H1 (cell line): ENCODE data around the gene CAMTA1. TPM values are rescaled to one million over a fixed set of nuclear protein-coding genes. Genes with fewer than 3 reads are reported as not detected.

ENCODE experiments used
- CTCF ChIA-PET: fragments of 300-600 bp; sonication (Branson Sonifier 250); formaldehyde crosslinking; loops from one replicate; lab custom pipeline; 2021; ENCODE audit not compliant: partially characterized antibody; lab: Charles Lee
- POLR2A ChIA-PET: fragments of 300-600 bp; sonication (Branson Sonifier 250); formaldehyde crosslinking; loops from one replicate; lab custom pipeline; 2021; ENCODE audit warnings: inconsistent platforms; ENCODE audit not compliant: partially characterized antibody; lab: Charles Lee
- DNase-seq, 2 experiments: peaks; one replicate each; pipeline versions ENCODE4 v3.0.0 to v3.0.0-alpha.2; 2010 to 2022; ENCODE audit warnings: low spot score in 2 of 2, low read depth in 1 of 2, mixed read lengths in 1 of 2
- FAIRE-seq: peaks from 2 replicates; lab custom pipeline; 2011; peaks lifted over from hg19 to GRCh38; lab: Jason Lieb, UNC
- H2AFZ ChIP-seq: 2 replicates; pipeline ENCODE4 v1.8.1; 2012; ENCODE audit warnings: low read length, inconsistent platforms
- H2AK5ac ChIP-seq: 2 replicates; pipeline ENCODE4 v1.6.1; 2013; ENCODE audit warnings: low read depth, low read length
- H2BK120ac ChIP-seq: replicated peaks from 2 replicates; pipeline ENCODE3; 2013; ENCODE audit warnings: low read depth, low read length, inconsistent platforms
- H2BK12ac ChIP-seq: 2 replicates; pipeline ENCODE4 v1.6.1; 2013; ENCODE audit warnings: low read depth, low read length
- H2BK15ac ChIP-seq: 2 replicates; pipeline ENCODE4 v1.6.1; 2013; ENCODE audit warnings: low read length
- H2BK20ac ChIP-seq: 2 replicates; pipeline ENCODE4 v1.6.1; 2013; ENCODE audit warnings: low read length
- H2BK5ac ChIP-seq: 2 replicates; pipeline ENCODE4 v1.6.1; 2013; ENCODE audit warnings: low read depth, low read length
- H3K14ac ChIP-seq: 2 replicates; pipeline ENCODE4 v1.6.1; 2013; ENCODE audit warnings: inconsistent platforms; ENCODE audit not compliant: insufficient read length
- H3K18ac ChIP-seq: 2 replicates; pipeline ENCODE4 v1.6.1; 2013; ENCODE audit warnings: low read length; ENCODE audit errors: extremely low read depth
- H3K23ac ChIP-seq: 2 replicates; pipeline ENCODE4 v1.6.1; 2013; ENCODE audit warnings: inconsistent platforms; ENCODE audit not compliant: insufficient read length
- H3K23me2 ChIP-seq: 2 replicates; pipeline ENCODE4 v1.6.1; 2013; ENCODE audit warnings: low read depth, low read length
- H3K27ac ChIP-seq: 2 replicates; pipeline ENCODE4 v1.6.1; 2011; ENCODE audit warnings: low read depth, low read length, inconsistent platforms
- H3K27me3 ChIP-seq, 4 experiments: replicated peaks in 1 of 4; 1 replicate in 1 of 4; 2 replicates in 3 of 4; pipeline versions ENCODE4 v1.6.1 to v1.8.1; 2011 to 2013; ENCODE audit warnings: low read length in 3 of 4, mild to moderate bottlenecking in 3 of 4, inconsistent platforms in 2 of 4, mixed read lengths in 2 of 4, moderate library complexity in 1 of 4; ENCODE audit not compliant: control insufficient read depth in 3 of 4, insufficient read depth in 3 of 4; ENCODE audit errors: extremely low read depth in 1 of 4
- H3K36me3 ChIP-seq, 4 experiments: 2 replicates each; pipeline versions ENCODE4 v1.6.1 to v1.8.1; 2011 to 2013; ENCODE audit warnings: mild to moderate bottlenecking in 4 of 4, low read length in 3 of 4, moderate library complexity in 2 of 4, control low read depth in 1 of 4, inconsistent platforms in 1 of 4; ENCODE audit not compliant: insufficient read depth in 4 of 4, control insufficient read depth in 2 of 4
- H3K4ac ChIP-seq: replicated peaks from 2 replicates; pipeline ENCODE3; 2013; ENCODE audit warnings: low read length, low read depth, mixed read lengths, inconsistent platforms; ENCODE audit not compliant: insufficient read length
- H3K4me1 ChIP-seq, 4 experiments: replicated peaks in 1 of 4; 1 replicate in 1 of 4; 2 replicates in 3 of 4; pipeline versions ENCODE4 v1.6.1 to v1.8.1; 2011 to 2013; ENCODE audit warnings: low read length in 3 of 4, inconsistent platforms in 2 of 4, mixed read lengths in 1 of 4; ENCODE audit not compliant: insufficient read depth in 4 of 4, control insufficient read depth in 3 of 4
- H3K4me2 ChIP-seq, 2 experiments: 2 replicates each; pipeline versions ENCODE4 v1.6.1 to v1.8.1; 2011 to 2013; ENCODE audit warnings: low read depth in 2 of 2, low read length in 2 of 2, control low read depth in 1 of 2, inconsistent platforms in 1 of 2, mild to moderate bottlenecking in 1 of 2; ENCODE audit not compliant: insufficient read depth in 1 of 2
- H3K4me3 ChIP-seq, 4 experiments: fragments of 200-600, 300-600 bp in 1 of 4; sonication (generic), shearing (Covaris generic), sonication (Bioruptor Twin) in 1 of 4; 2 replicates each; pipeline versions ENCODE4 v1.5.1 to v1.8.1; 2011 to 2016; ENCODE audit warnings: low read length in 4 of 4, low read depth in 3 of 4, control low read depth in 2 of 4, inconsistent platforms in 2 of 4, mild to moderate bottlenecking in 2 of 4, mixed read lengths in 1 of 4, moderate library complexity in 1 of 4; ENCODE audit not compliant: insufficient read depth in 2 of 4; ENCODE audit errors: extremely low read depth in 1 of 4
- H3K56ac ChIP-seq: replicated peaks from 2 replicates; pipeline ENCODE3; 2013; ENCODE audit warnings: low read depth, mild to moderate bottlenecking, mixed read lengths, low read length, inconsistent platforms; ENCODE audit not compliant: insufficient read length
- H3K79me1 ChIP-seq: 2 replicates; pipeline ENCODE4 v1.6.1; 2013; ENCODE audit warnings: low read depth, low read length, control low read depth
- H3K79me2 ChIP-seq, 2 experiments: 2 replicates each; pipeline versions ENCODE4 v1.6.1 to v1.8.1; 2012 to 2013; ENCODE audit warnings: low read length in 2 of 2, mild to moderate bottlenecking in 2 of 2, inconsistent platforms in 1 of 2; ENCODE audit not compliant: insufficient read depth in 2 of 2, control insufficient read depth in 1 of 2
- H3K9ac ChIP-seq, 4 experiments: replicated peaks in 1 of 4; 1 replicate in 1 of 4; 2 replicates in 3 of 4; pipeline versions ENCODE4 v1.6.1 to v1.8.1; 2011 to 2013; ENCODE audit warnings: low read depth in 3 of 4, low read length in 3 of 4, control low read depth in 2 of 4, mild to moderate bottlenecking in 2 of 4, moderate library complexity in 2 of 4, inconsistent platforms in 1 of 4; ENCODE audit errors: extremely low read depth in 1 of 4
- H3K9me3 ChIP-seq, 2 experiments: 2 replicates each; pipeline versions ENCODE4 v1.6.1 to v1.8.1; 2012 to 2013; ENCODE audit warnings: mild to moderate bottlenecking in 2 of 2, moderate library complexity in 2 of 2, control low read depth in 1 of 2, inconsistent platforms in 1 of 2, low read depth in 1 of 2, low read length in 1 of 2, mixed read lengths in 1 of 2; ENCODE audit not compliant: insufficient read depth in 2 of 2
- H4K20me1 ChIP-seq, 2 experiments: replicated peaks in 1 of 2; 2 replicates each; pipeline versions ENCODE3 to v1.8.1; 2011 to 2013; ENCODE audit warnings: inconsistent platforms in 2 of 2, low read length in 2 of 2, mild to moderate bottlenecking in 1 of 2; ENCODE audit not compliant: insufficient read depth in 2 of 2, control insufficient read depth in 1 of 2
- H4K5ac ChIP-seq: 2 replicates; pipeline ENCODE4 v1.6.1; 2013; ENCODE audit warnings: low read length, low read depth, mixed read lengths, inconsistent platforms; ENCODE audit not compliant: insufficient read length
- H4K8ac ChIP-seq: 2 replicates; pipeline ENCODE4 v1.8.0; 2013; ENCODE audit warnings: mild to moderate bottlenecking, moderate library complexity, low read length, inconsistent platforms; ENCODE audit not compliant: insufficient read depth; ENCODE audit errors: extremely low read depth
- H4K91ac ChIP-seq: replicated peaks from 2 replicates; pipeline ENCODE3; 2013; ENCODE audit warnings: low read length, mixed read lengths, inconsistent platforms; ENCODE audit not compliant: insufficient read length
- BACH1 ChIP-seq: IDR thresholded peaks from 2 replicates; pipeline ENCODE4 v1.6.1; 2012; ENCODE audit warnings: low read length, improper control_type of control experiment
- CHD2 ChIP-seq: IDR thresholded peaks from 2 replicates; pipeline ENCODE4 v1.6.1; 2012; ENCODE audit warnings: low read length, improper control_type of control experiment
- CREB1 ChIP-seq: IDR thresholded peaks from 2 replicates; pipeline ENCODE4 v1.6.1; 2012; ENCODE audit warnings: inconsistent platforms
- EP300 ChIP-seq, 2 experiments: IDR thresholded peaks; 1 replicate in 1 of 2; 2 replicates in 1 of 2; pipeline ENCODE4 v1.6.1; 2011 to 2012; ENCODE audit warnings: low read depth in 2 of 2, low read length in 2 of 2, mild to moderate bottlenecking in 2 of 2, borderline replicate concordance in 1 of 2, inconsistent platforms in 1 of 2, moderate library complexity in 1 of 2
- JUN ChIP-seq: IDR thresholded peaks from 2 replicates; pipeline ENCODE4 v1.6.1; 2011; ENCODE audit warnings: low read depth, mild to moderate bottlenecking, improper control_type of control experiment, low read length
- JUND ChIP-seq: IDR thresholded peaks from 2 replicates; pipeline ENCODE4 v1.6.1; 2011; ENCODE audit warnings: mild to moderate bottlenecking, improper control_type of control experiment, low read length
- MAFK ChIP-seq: IDR thresholded peaks from 2 replicates; pipeline ENCODE4 v1.6.1; 2012; ENCODE audit warnings: low read depth, mild to moderate bottlenecking, improper control_type of control experiment, low read length
- WGBS, 2 experiments: shearing (Covaris generic) in 1 of 2; methylation state at CpG; one replicate each; pipeline versions ENCODE4 v1.1.6 to v1.1.7; 2013 to 2015; ENCODE audit warnings: low lambda C conversion rate in 2 of 2, mixed read lengths in 2 of 2, inconsistent platforms in 1 of 2, low coverage in 1 of 2, missing lambda C conversion rate in 1 of 2; ENCODE audit not compliant: insufficient replicate concordance in 2 of 2, insufficient coverage in 1 of 2, insufficient read length in 1 of 2; ENCODE audit errors: extremely low coverage in 1 of 2, missing lambda C conversion rate in 1 of 2; 5-methylcytosine and 5-hydroxymethylcytosine counted together
- polyA plus RNA-seq, 7 experiments: library from polyadenylated mRNA; depleted of rRNA in 3 of 7; stranded (reverse) in 5 of 7; unstranded in 2 of 7; fragments of >200 nt in 5 of 7; fragments of 200-250 nt in 2 of 7; gene quantifications; 1 replicate in 5 of 7; 2 replicates in 1 of 7; 4 replicates in 1 of 7; pipeline versions ENCODE4 v1.2.1 to v1.2.3, GENCODE V29; 2011 to 2013; ENCODE audit warnings: missing spikeins in 2 of 7, mixed read lengths in 2 of 7
- total RNA-seq: library from RNA; stranded (reverse); fragmentation: NEBNext Ultra II Directional; extraction: Animal tissue kit (Norgen Biotek cat#: 25700); gene quantifications from 2 replicates; pipeline ENCODE4 v1.2.1, GENCODE V29; 2021
- TF ChIP-seq, protein P1 (sequence below): IDR thresholded peaks from 2 replicates; pipeline ENCODE4 v1.6.1; 2011; ENCODE audit warnings: low read length, improper control_type of control experiment

CAMTA1 gene
- total and polyA plus RNA-seq, 2 of the 8 experiments (the other 6 are each of a cell fraction or from before 2014, with no cell fraction given) = 65.0 to 119 TPM

DNA sequence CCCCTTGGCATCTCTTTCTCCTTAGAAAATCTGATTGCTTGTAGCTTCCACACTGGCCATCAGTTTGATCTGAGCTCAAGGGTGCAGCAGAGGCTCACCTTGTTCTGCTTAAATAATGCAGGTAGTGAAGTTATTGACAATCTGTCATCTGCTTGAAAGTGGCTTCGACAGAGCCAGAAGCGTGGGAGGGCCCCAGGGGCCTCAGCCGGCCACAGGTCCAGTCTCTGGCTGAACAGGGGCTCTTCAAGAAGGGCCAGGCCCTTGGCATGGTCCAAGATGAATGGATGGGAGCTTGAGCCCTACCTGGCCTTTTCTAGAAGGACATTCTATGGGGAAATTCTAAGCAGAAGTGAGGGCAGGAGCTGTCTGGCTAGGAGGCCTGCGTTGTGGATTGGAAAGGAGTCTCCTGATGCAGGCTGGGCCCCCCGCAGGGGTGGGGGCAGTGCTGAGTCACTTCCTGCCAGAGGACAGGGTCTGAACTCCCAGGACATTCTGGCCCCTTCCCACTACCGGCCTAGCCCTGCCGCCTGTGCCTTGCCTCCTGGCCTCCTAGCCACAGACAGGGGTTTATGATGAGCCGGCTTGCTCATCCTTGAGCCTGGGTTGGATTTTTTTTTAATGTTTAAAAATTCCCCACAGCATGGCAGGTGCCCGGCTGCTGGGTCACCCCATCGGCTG lies 823.5 kb downstream of the CAMTA1 start:
- H3K79me2 ChIP-seq = no peaks in the 10 kb centered on the region
- H2BK20ac ChIP-seq = 0 out of 2 replicates have a peak overlapping the region, but pooled peaks have one; percentile 94
- H4K8ac ChIP-seq = 0 out of 2 replicates have a peak overlapping the region, but pooled peaks have one; percentile 12
- peak overlapping the region; percentile 16 for H4K5ac ChIP-seq
- 77% methylated on average over 8 of the region's 10 CpGs; no CpG with 5 or more reads in 1 of the 2 experiments for WGBS, 2 experiments
- H3K79me1 ChIP-seq = no peaks in the 10 kb centered on the region; the same call in 1 of the 2 replicates
- FAIRE-seq (no peak), DNase-seq (peak; percentile 65 to 69)
- no peaks in the 10 kb centered on the region for H3K27me3 ChIP-seq
- 0 out of 2 replicates have a peak overlapping the region, but pooled peaks have one; percentile 82 for H2AK5ac ChIP-seq
- peaks cover 8% of the 10 kb centered on the region; the same call in 1 of the 2 replicates for H3K23me2 ChIP-seq
- no peak overlapping the region for H2AFZ ChIP-seq
- POLR2A ChIA-PET = interaction anchor here (0.9 to 1.0 kb wide), 2 partner anchors 13 to 56 kb away, joined by 3 to 4 read pairs; no protein-coding TSS in a partner anchor
- H3K56ac ChIP-seq = no peak overlapping the region
- no peak overlapping the region for H3K14ac ChIP-seq
- peak overlapping the region; percentile 97 for H2BK12ac ChIP-seq
- H3K4me3 ChIP-seq = no peak overlapping the region
- peaks cover 0 to 11% (median 5%) of the 10 kb centered on the region in 4 experiments; a peak in 3 of 7 replicates for H3K4me1 ChIP-seq
- H3K9ac ChIP-seq = no peak overlapping the region
- peaks cover 8 to 13% of the 10 kb centered on the region in 2 experiments; a peak in 2 of 4 replicates for H3K9me3 ChIP-seq
- H2BK15ac ChIP-seq = no peak overlapping the region
- peak overlapping the region; percentile 90 for H2BK5ac ChIP-seq
- TF ChIP-seq JUND = peak; percentile 64; the same call in 1 of the 2 replicates
- peak in 1 of 2 experiments; percentile 49; a peak in 1 of 3 replicates for TF ChIP-seq EP300 (IDR thresholded peaks at IDR 0.05; ENCODE audit: borderline replicate concordance in 1 of 2, low read depth in 2 of 2, low read length in 2 of 2)
- TF ChIP-seq MAFK = peak; percentile 76; the same call in 1 of the 2 replicates
- 0 out of 2 replicates have a peak, but pooled peaks have one; percentile 23 for TF ChIP-seq BACH1
- TF ChIP-seq CREB1 = 0 out of 2 replicates have a peak, but pooled peaks have one; percentile 26
- TF ChIP-seq CHD2 = no peak
- peak; percentile 55; the same call in 1 of the 2 replicates for TF ChIP-seq JUN
- TF ChIP-seq, protein P1, sequence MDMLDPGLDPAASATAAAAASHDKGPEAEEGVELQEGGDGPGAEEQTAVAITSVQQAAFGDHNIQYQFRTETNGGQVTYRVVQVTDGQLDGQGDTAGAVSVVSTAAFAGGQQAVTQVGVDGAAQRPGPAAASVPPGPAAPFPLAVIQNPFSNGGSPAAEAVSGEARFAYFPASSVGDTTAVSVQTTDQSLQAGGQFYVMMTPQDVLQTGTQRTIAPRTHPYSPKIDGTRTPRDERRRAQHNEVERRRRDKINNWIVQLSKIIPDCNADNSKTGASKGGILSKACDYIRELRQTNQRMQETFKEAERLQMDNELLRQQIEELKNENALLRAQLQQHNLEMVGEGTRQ = no peak
- H3K27ac ChIP-seq = no peak overlapping the region
- H2BK120ac ChIP-seq = no peak overlapping the region
- H4K91ac ChIP-seq = no peak overlapping the region
- H3K23ac ChIP-seq = no peak overlapping the region
- H4K20me1 ChIP-seq = peaks cover 0 to 4% of the 10 kb centered on the region in 2 experiments
- H3K4me2 ChIP-seq = no peak overlapping the region
- no peaks in the 10 kb centered on the region for H3K36me3 ChIP-seq
- peak overlapping the region; percentile 27 for H3K4ac ChIP-seq
- CTCF ChIA-PET = interaction anchor here (0.9 to 1.1 kb wide), 3 partner anchors 10 to 50 kb away, joined by 3 read pairs; no protein-coding TSS in a partner anchor
- peak overlapping the region; percentile 96; the same call in 1 of the 2 replicates for H3K18ac ChIP-seq
